Left lung (tissue), 10 donors: Measurements from ENCODE around the gene OR6Q1. TPM values are rescaled to one million over a fixed set of nuclear protein-coding genes. Genes with fewer than 3 reads are reported as not detected.
A peak's percentile ranks its signal among the peaks of the same experiment; 100 is the strongest.

Source experiments
- ATAC-seq: fragments of 200-7000 bp; cut with Tn5 transposase; one replicate; pipeline ENCODE4 v1.9.1; 2020; ENCODE audit warnings: moderate library complexity
- DNase-seq, 4 donors: peaks; one replicate each; pipeline ENCODE4 v3.0.0-alpha.2; 2013 to 2020
- H3K27ac ChIP-seq, 2 donors: fragments of 200-600 bp; sonication (generic) in 1 of 2; one replicate each; pipeline versions ENCODE4 v1.5.0 to v1.8.0; 2020 to 2021
- H3K27me3 ChIP-seq, 2 donors: fragments of 200-600 bp; sonication (generic) in 1 of 2; one replicate each; pipeline versions ENCODE4 v1.5.0 to v1.8.0; 2020 to 2021
- H3K36me3 ChIP-seq, 2 donors: fragments of 200-600 bp; sonication (generic) in 1 of 2; one replicate each; pipeline versions ENCODE4 v1.5.0 to v1.8.0; 2020 to 2021
- H3K4me1 ChIP-seq, 2 donors: fragments of 200-600 bp; one replicate each; pipeline ENCODE4 v1.8.0; 2021
- H3K4me3 ChIP-seq, 2 donors: fragments of 200-600 bp; sonication (generic) in 1 of 2; one replicate each; pipeline versions ENCODE4 v1.5.0 to v1.8.0; 2020 to 2021; ENCODE audit warnings: mild to moderate bottlenecking in 1 of 2
- H3K9me3 ChIP-seq, 2 donors: fragments of 200-600 bp; sonication (generic) in 1 of 2; one replicate each; pipeline versions ENCODE4 v1.5.0 to v1.8.0; 2020 to 2021
- CTCF ChIP-seq, 2 donors: fragments of 200-600 bp; sonication (generic) in 1 of 2; IDR thresholded peaks; one replicate each; pipeline versions ENCODE4 v1.5.0 to v1.8.0; 2021; ENCODE audit warnings: antibody characterized with exemption in 2 of 2
- intact Hi-C, 2 donors: fragments of 100-400 bp; cut with DNase I; formaldehyde crosslinking; loops; one replicate each; pipeline versions ENCODE4 v1.11.2 to v1.14.2; 2022
- polyA plus RNA-seq, 6 donors: library from polyadenylated mRNA; unstranded; fragments of 120-200 nt; gene quantifications; one replicate each; pipeline ENCODE4 v1.2.1, GENCODE V29; 2013; ENCODE audit not compliant: insufficient read length in 6 of 6
- total RNA-seq, 2 donors: library from RNA; stranded (reverse); fragmentation: NEBNext Ultra II Directional; extraction: Animal tissue kit (Norgen Biotek cat#: 25700); gene quantifications; one replicate each; pipeline ENCODE4 v1.2.1, GENCODE V29; 2021
- donor health status: DM: no; HTN: yes; CAD: no.
- donor health status: DM: no; HTN: no; CAD: no.

Gene OR6Q1
- total and polyA plus RNA-seq, 8 donors = not detected

GRCh38 chr11:58060939-58061672 is 30.4 kb downstream of the OR6Q1 start:
- DNase-seq (no peak), ATAC-seq (no peak)
- Histone ChIP-seq H3K4me3 (no peak overlapping the region), H3K27me3 (no peaks in the 10 kb centered on the region), H3K9me3 (no peaks in the 10 kb centered on the region), H3K36me3 (no peaks in the 10 kb centered on the region), H3K27ac (no peak overlapping the region), H3K4me1 (peaks cover 0 to 4% of the 10 kb centered on the region in 2 donors)
- intact Hi-C loops = no loop called here
- TF ChIP-seq CTCF (IDR thresholded peaks at IDR 0.05) = no peak

- Histone ChIP-seq H3K4me3 (no peak overlapping the region), H3K4me1 (peaks cover 0 to 4% of the 10 kb centered on the region in 2 donors), H3K36me3 (no peaks in the 10 kb centered on the region), H3K27ac (no peak overlapping the region), H3K27me3 (no peaks in the 10 kb centered on the region), H3K9me3 (no peaks in the 10 kb centered on the region)
- intact Hi-C loops = no loop called here
- ATAC-seq (no peak), DNase-seq (no peak)
- no peak for TF ChIP-seq CTCF (IDR thresholded peaks at IDR 0.05)
Measured at GRCh38 chr11:58061813-58062212, 31.1 kb downstream of the OR6Q1 start.

- Histone ChIP-seq H3K9me3 (no peaks in the 10 kb centered on the region), H3K4me3 (no peak overlapping the region), H3K4me1 (no peaks in the 10 kb centered on the region), H3K27me3 (no peaks in the 10 kb centered on the region), H3K27ac (no peak overlapping the region), H3K36me3 (no peaks in the 10 kb centered on the region)
- DNase-seq (no peak), ATAC-seq (peak; percentile 36)
- TF ChIP-seq CTCF (IDR thresholded peaks at IDR 0.05) = no peak
- intact Hi-C loops = no loop called here
Measured at GRCh38 chr11:58067685-58068084, 36.9 kb downstream of the OR6Q1 start.

GRCh38 chr11:58068655-58069054 is 37.9 kb downstream of the OR6Q1 start:
- DNase-seq (no peak), ATAC-seq (no peak)
- no peaks in the 10 kb centered on the region for H3K27me3 ChIP-seq
- H3K4me3 ChIP-seq = no peak overlapping the region
- H3K9me3 ChIP-seq = no peaks in the 10 kb centered on the region
- no peak for TF ChIP-seq CTCF (IDR thresholded peaks at IDR 0.05)
- intact Hi-C loops = no loop called here
- H3K4me1 ChIP-seq = no peaks in the 10 kb centered on the region
- no peak overlapping the region for H3K27ac ChIP-seq
- no peaks in the 10 kb centered on the region for H3K36me3 ChIP-seq

- Histone ChIP-seq H3K27me3 (no peaks in the 10 kb centered on the region), H3K27ac (no peak overlapping the region), H3K9me3 (no peaks in the 10 kb centered on the region), H3K36me3 (no peaks in the 10 kb centered on the region), H3K4me3 (no peak overlapping the region), H3K4me1 (no peaks in the 10 kb centered on the region)
- ATAC-seq (no peak), DNase-seq (no peak)
- no peak for TF ChIP-seq CTCF (IDR thresholded peaks at IDR 0.05)
- intact Hi-C loops = no loop called here
Measured at GRCh38 chr11:58070585-58070984, 39.8 kb downstream of the OR6Q1 start.
